ENCODE measurements around the gene CACNB1.
"Not testable (repeated sequence)": the region's sequence is repeated elsewhere in the genome, so short reads cannot be mapped to it uniquely, and the experiment has no call there.

Gene CACNB1

GRCh38 chr17:39174920-39175694 lies 22.4 kb downstream of the CACNB1 start:
- no peak for DNase-seq (ENCODE audit: low read depth)

DNA sequence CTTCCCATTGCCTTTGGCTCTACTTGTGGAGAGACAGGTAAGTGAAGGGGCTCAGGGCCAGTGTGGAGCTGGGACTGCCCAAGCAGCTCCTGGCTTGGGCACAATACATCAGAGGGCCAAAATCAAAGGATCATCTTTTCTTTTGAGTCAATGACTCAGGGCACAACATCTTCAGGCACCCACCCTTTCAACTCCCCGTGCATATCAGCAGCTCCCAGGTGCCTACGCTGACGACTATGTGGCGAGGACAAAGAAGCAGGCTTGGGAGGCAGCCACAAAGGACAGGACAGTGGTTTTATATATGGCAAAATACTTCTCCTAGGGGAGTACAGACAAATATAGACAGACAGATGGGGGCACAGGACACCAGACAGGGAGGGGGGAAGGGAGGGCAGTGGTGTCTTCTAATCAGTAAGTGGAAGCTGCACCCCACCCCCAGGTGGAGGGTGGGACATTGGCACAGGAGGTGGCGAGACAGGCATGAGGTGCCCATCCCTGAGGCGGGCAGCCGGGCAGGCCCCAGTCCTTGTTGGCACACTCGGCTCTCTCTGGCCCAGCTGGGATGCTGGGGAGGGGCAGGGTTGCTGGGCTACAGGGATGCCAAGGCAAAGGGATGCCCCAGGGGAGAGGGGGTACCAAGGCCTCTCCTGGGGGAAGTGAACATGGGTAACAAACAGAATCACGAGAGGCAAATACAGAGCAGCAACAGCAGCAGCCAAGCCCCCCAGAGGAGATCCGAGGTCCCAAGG lies 23.8 kb downstream of the CACNB1 start:
- DNase-seq (ENCODE audit: low read depth) = no peak

- no peak for DNase-seq (ENCODE audit: low read depth)
Observed at GRCh38 chr17:39173080-39173479, 24.4 kb downstream of the CACNB1 start.

DNA sequence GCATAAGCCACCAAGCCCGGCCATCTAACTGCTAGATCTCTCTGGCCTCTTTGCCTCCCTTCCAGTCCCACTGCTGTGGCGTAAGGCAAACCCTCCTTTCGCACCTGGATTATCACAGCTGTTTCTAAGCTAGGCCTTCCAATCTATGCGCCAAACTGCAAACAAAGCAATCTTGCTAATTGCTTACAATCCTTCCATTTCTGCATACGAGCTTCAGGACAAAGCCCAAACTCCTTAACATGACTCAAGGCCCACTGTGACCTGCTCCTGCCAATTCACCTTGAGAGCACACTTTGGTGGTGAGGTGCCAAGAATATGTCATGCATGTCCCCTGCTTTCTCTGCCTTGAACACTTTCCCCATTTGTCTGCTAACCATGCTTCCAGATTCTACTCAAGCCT lies 25.5 kb downstream of the CACNB1 start:
- DNase-seq (ENCODE audit: low read depth) = no peak

DNA sequence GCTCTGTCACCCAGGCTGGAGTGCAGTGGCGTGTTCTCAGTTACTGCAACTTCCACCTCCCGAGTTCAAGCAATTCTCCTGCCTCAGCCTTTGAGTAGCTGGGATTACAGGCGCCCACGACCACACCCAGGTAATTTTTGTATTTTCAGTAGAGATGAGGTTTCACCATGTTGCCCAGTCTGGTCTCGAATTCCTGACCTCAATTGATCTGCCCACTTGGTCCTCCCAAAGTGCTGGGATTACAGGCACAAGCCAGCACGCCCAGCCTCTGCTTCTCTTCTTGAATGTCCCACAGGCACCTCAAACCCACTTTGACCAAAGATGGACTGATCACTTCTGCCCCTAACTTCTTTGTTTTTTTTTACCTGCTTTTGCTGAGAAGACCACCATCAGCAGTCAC lies 26.9 kb downstream of the CACNB1 start:
- no peak for DNase-seq (ENCODE audit: low read depth)

DNA sequence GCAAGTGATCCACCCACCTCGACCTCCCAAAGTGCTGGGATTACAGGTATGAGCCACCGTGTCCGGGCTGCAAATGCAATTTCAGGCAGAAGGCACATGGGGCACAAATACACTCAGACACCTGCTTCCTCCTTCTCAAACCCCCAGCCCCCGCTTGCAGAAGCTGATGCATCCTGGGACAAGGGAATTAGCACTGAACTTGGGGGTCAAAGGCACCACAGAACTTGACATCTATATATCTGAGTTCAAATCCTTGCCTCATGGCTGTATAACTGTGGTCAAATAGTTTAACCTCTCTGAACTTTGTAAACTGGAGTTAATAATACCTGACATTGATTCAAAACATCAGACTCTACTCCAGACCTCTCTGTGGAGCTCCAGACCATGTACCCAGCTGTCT lies 27.4 kb downstream of the CACNB1 start:
- no peak for DNase-seq (ENCODE audit: low read depth)

DNA sequence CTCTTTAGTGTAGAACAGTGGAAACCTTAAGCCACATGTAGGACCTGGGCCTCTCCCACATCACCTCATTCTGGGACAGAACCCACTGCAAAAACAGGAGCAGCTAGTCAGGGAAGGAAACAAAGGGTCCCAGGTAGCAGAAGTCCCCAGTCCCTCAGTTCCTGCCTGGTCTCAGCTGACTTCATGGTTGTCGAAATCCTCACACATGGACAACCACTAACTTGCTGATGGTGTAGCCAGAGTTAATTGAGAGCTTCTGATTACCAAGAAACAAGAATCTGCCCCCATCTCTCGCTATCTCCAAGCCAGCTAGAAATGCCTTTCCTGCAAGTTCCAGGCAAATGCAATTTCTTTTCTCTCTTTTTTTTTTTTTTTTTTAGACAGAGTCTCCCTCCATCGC lies 28.0 kb downstream of the CACNB1 start:
- no peak for DNase-seq (ENCODE audit: low read depth)

GRCh38 chr17:39169101-39169500 lies 28.4 kb downstream of the CACNB1 start:
- DNase-seq (ENCODE audit: low read depth) = no peak

DNA sequence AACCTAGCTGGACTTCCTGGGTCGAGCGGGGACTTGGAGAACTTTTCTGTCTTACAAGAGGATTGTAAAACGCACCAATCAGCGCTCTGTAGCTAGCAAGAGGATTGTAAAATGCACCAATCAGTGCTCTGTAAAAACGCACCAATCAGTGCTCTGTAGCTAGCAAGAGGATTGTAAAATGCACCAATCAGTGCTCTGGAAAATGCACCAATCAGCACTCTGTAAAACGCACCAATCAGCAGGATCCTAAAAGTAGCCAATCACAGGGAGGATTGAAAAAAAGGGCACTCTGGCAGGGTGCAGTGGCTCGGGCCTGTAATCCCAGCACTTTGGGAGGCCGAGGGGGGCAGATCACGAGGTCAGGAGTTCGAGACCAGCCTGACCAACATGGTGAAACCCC lies 29.0 kb downstream of the CACNB1 start:
- not testable (repeated sequence) for DNase-seq (ENCODE audit: low read depth)

GRCh38 chr17:39167476-39167875 lies 30.0 kb downstream of the CACNB1 start:
- no peak for DNase-seq (ENCODE audit: low read depth)

DNA sequence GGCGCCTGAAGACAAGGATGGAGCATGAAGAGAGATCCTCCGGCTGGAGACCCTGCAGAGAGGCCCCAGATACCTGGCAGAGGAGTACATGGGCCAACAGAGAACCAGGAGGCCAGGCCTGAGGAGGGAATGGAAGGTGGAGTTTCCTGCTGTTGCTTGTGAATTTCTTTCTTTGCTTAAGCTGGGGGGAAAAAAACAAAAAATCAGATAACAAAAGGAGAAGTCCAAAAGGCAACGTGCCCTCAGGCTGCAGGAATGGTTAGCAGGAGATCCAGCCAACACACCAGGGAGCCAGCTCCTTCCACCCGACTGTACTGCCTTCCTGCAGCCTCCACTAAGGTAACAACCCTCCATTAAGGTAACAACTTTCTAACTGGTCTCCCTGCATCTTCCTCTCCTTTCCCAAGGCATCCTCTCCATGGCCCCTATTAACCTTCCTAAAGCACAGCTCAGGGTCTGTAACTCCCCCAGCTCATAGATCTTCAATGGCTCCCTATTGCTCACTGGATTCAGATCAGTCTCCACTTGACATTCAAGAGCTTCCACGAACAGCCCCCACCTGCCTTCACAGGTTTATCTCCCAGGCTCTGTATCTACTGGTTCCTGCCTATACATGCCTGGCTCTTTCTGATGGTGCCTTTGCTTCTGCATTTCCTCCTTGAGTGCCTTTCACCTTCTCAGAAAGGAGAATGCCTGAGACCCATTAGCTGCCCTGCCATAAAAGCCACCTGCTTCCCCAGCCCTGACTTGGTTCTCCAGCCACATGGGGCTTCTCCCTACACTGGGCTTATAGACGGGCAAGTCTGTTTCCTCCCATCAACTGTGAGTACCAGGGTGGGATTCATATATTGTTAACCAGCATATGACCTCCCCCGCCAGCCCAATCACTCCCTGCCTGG lies 30.8 kb downstream of the CACNB1 start:
- no peak for DNase-seq (ENCODE audit: low read depth)

DNA sequence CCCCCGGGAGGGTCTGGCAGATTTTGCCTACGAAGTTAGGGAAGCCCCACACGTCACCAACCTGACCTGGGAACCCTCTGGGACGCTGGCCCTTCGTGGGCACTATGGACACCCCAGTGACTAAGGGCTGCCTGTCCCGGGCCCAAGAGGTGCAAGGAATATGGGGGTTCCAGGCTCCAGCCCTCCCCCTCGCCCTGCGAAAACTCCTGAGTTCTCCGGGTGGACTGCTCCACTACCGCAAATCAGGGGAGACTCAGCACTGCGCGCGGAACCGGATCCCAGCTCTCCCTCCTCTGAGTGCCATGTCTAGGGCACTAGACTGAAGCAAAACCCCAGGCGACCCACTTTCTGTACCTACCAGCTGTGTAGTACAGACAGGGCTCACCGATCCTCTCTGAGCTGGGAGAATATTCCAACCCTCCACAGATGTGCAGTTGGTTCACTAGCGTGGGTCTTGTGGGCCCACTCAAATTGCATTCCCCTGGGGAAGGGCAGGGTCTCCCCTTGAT lies 31.6 kb downstream of the CACNB1 start, which contains the start of gene ARL5C:
ARL5C (minus strand) TSS at position 321 of the 509 bp plus-strand sequence. CDS start 401 bp downstream, outside the sequence.
- DNase-seq (ENCODE audit: low read depth) = no peak

DNA sequence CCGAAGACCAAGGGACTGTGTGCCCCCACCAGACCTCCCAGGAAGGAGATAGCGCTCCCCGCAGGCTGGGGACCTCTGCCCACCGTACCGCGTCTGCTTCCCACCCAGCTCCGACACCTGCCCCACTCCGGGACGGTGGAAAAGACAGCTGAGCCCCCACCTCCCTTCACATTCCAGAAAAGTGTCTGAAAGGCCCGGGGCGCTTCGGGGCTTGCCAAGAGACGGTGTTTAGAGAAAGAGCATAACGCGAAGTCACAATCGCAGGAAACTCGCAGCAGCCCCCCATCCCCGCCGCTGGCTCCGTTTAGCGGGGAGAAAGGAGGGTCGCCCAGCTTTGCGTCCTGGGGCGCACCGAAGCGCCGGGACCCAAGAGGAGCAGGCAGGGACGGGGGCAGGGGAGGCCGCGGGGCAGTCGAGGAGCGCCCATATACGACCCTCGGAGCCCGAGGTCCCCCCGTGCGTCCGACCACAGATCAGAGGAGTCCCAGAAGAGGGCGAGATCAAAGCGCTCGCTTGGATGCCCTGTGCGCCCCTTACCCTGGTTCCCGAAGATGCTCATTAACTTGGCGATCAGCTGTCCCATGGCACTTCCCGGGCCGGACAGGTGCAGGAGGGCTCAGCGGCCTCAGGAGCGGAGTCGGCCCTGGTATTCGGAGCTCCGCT lies 32.2 kb downstream of the CACNB1 start:
- no peak for DNase-seq (ENCODE audit: low read depth)

DNA sequence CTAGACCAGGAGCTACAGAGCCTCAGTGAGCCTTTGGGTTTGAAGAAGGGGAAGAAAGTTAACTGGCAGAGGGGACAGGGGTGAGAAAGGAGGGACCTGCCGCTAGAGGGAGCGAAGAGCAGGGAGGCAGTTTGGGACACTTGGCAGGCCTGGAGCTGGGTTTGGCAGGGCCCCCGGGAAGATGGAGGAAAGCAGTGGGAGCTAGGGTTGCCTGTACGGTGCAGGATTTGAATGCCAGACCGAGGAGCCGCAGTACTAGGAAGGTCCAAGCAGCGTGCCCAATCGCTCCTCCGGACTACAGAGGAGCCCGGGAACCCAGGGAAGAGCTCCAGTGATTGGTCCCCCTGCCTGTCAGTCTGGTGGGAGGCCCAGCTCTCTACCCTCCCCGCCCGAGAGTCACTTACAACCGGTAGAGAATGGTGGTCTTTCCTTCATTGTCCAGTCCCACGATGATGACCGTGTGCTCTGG lies 32.8 kb downstream of the CACNB1 start:
- DNase-seq (ENCODE audit: low read depth) = peak; percentile 76

GRCh38 chr17:39161962-39162361 lies 35.5 kb downstream of the CACNB1 start:
- DNase-seq (ENCODE audit: low read depth) = no peak

- DNase-seq (ENCODE audit: low read depth) = no peak
Observed at GRCh38 chr17:39158623-39159022, 38.8 kb downstream of the CACNB1 start.

GRCh38 chr17:39156491-39156890 lies 41.0 kb downstream of the CACNB1 start:
- no peak for DNase-seq (ENCODE audit: low read depth)

DNA sequence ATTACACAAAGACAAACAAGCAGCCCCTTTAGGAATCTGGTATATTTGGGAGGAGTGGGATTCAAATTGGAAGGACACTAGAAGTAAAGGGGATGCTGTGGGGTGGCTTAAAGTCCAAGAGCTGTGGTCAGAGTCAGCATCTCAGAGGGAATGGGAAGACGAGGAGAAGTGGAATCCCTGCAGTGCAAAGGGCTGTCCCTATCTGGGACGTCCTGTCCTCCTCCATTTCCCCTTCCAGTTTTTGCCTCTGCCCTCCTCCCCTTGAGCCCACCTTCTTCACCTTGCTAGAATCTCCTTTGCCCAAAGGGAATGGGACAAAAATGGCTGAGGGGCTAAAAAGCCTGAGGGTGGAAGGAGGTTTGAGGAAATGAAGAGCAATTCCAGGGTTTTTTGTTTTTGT lies 41.8 kb downstream of the CACNB1 start:
- no peak for DNase-seq (ENCODE audit: low read depth)

GRCh38 chr17:39153599-39154051 lies 43.8 kb downstream of the CACNB1 start:
- DNase-seq (ENCODE audit: low read depth) = no peak

GRCh38 chr17:39151943-39152818 lies 45.3 kb downstream of the CACNB1 start:
- DNase-seq (ENCODE audit: low read depth) = no peak

Data from non-pigmented ciliary epithelial cell (primary cell).